Central memory CD8-positive, alpha-beta T cell (primary cell): ENCODE data around the gene SOX4.

Source experiments
- ATAC-seq: fragments of 150-1000 bp; cut with Tn5 transposase; replicated peaks from 2 replicates; pipeline ENCODE4 v1.10.0; 2022; ENCODE audit warnings: mild to moderate bottlenecking, moderate FRiP score, moderate number of reproducible peaks; ENCODE audit not compliant: poor library complexity, severe bottlenecking; ENCODE audit errors: extremely low read depth
- DNase-seq, 2 donors: peaks; one replicate each; pipeline ENCODE4 v3.0.0; 2021; ENCODE audit warnings: low spot score in 2 of 2
- H3K27ac Mint-ChIP-seq: one replicate; pipeline ENCODE4 v1.8.0; 2022; ENCODE audit warnings: low read depth, mild to moderate bottlenecking, moderate library complexity, mixed read lengths
- H3K27me3 Mint-ChIP-seq: one replicate; pipeline ENCODE4 v1.8.0; 2022; ENCODE audit warnings: mixed read lengths
- H3K36me3 Mint-ChIP-seq: one replicate; pipeline ENCODE4 v1.8.0; 2022; ENCODE audit warnings: mild to moderate bottlenecking, moderate library complexity, mixed read lengths; ENCODE audit not compliant: insufficient read depth
- H3K4me1 Mint-ChIP-seq: one replicate; pipeline ENCODE4 v1.8.0; 2022; ENCODE audit warnings: mixed read lengths
- H3K4me3 Mint-ChIP-seq: one replicate; pipeline ENCODE4 v1.8.0; 2022; ENCODE audit warnings: mild to moderate bottlenecking, moderate library complexity, mixed read lengths
- H3K9me3 Mint-ChIP-seq: one replicate; pipeline ENCODE4 v1.8.0; 2022; ENCODE audit warnings: mixed read lengths

SOX4 gene

GRCh38 chr6:21587179-21587960 is 6.2 kb upstream of the SOX4 start:
- peaks cover 18% of the 10 kb centered on the region for H3K4me1 Mint-ChIP-seq
- no peak for ATAC-seq
- no peak for DNase-seq
- H3K4me3 Mint-ChIP-seq, result peak overlapping the region; percentile 92
- H3K27ac Mint-ChIP-seq, result peak overlapping the region; percentile 36
- peaks cover 32% of the 10 kb centered on the region for H3K27me3 Mint-ChIP-seq
- peaks cover 2% of the 10 kb centered on the region for H3K36me3 Mint-ChIP-seq
- peaks cover 4% of the 10 kb centered on the region for H3K9me3 Mint-ChIP-seq

GRCh38 chr6:21587961-21588480 is 5.5 kb upstream of the SOX4 start:
- DNase-seq (no peak), ATAC-seq (peak; percentile 34)
- peak overlapping the region; percentile 36 for H3K27ac Mint-ChIP-seq
- peaks cover 1% of the 10 kb centered on the region for H3K36me3 Mint-ChIP-seq
- peaks cover 18% of the 10 kb centered on the region for H3K4me1 Mint-ChIP-seq
- H3K9me3 Mint-ChIP-seq, result no peaks in the 10 kb centered on the region
- H3K27me3 Mint-ChIP-seq, result peaks cover 32% of the 10 kb centered on the region
- peak overlapping the region; percentile 92 for H3K4me3 Mint-ChIP-seq

- Mint-ChIP-seq H3K4me3 (peak overlapping the region; percentile 92), H3K4me1 (peaks cover 18% of the 10 kb centered on the region), H3K27ac (peak overlapping the region; percentile 36), H3K36me3 (no peaks in the 10 kb centered on the region), H3K9me3 (no peaks in the 10 kb centered on the region), H3K27me3 (peaks cover 32% of the 10 kb centered on the region)
- DNase-seq, result no peak
- peak; percentile 38 for ATAC-seq
Measured at GRCh38 chr6:21588481-21589351, 4.8 kb upstream of the SOX4 start.

- ATAC-seq (peak; percentile 57), DNase-seq (peak; percentile 67 to 68)
- peaks cover 32% of the 10 kb centered on the region for H3K27me3 Mint-ChIP-seq
- peaks cover 20% of the 10 kb centered on the region for H3K4me1 Mint-ChIP-seq
- H3K27ac Mint-ChIP-seq, result no peak overlapping the region
- H3K4me3 Mint-ChIP-seq, result peak overlapping the region; percentile 92
- H3K9me3 Mint-ChIP-seq, result no peaks in the 10 kb centered on the region
- peaks cover under 1% of the 10 kb centered on the region for H3K36me3 Mint-ChIP-seq
Measured at GRCh38 chr6:21589352-21590345, 3.9 kb upstream of the SOX4 start.

- peaks cover 23% of the 10 kb centered on the region for H3K4me1 Mint-ChIP-seq
- H3K27me3 Mint-ChIP-seq, result peaks cover 33% of the 10 kb centered on the region
- H3K27ac Mint-ChIP-seq, result no peak overlapping the region
- DNase-seq (no peak), ATAC-seq (no peak)
- no peak overlapping the region for H3K4me3 Mint-ChIP-seq
- H3K9me3 Mint-ChIP-seq, result no peaks in the 10 kb centered on the region
- H3K36me3 Mint-ChIP-seq, result peaks cover 2% of the 10 kb centered on the region
Measured at GRCh38 chr6:21590346-21590745, 3.2 kb upstream of the SOX4 start.

- Mint-ChIP-seq H3K27me3 (peaks cover 42% of the 10 kb centered on the region), H3K36me3 (peaks cover 9% of the 10 kb centered on the region), H3K9me3 (no peaks in the 10 kb centered on the region), H3K4me1 (peaks cover 33% of the 10 kb centered on the region), H3K27ac (no peak overlapping the region), H3K4me3 (no peak overlapping the region)
- no peak for DNase-seq
- ATAC-seq, result no peak
Measured at GRCh38 chr6:21591446-21591845, 2.1 kb upstream of the SOX4 start.

GRCh38 chr6:21592953-21593352 is 598 bp upstream of the SOX4 start:
- ATAC-seq, result no peak
- peaks cover 31% of the 10 kb centered on the region for H3K4me1 Mint-ChIP-seq
- H3K27me3 Mint-ChIP-seq, result peaks cover 39% of the 10 kb centered on the region
- H3K27ac Mint-ChIP-seq, result no peak overlapping the region
- DNase-seq, result no peak
- H3K36me3 Mint-ChIP-seq, result peaks cover 13% of the 10 kb centered on the region
- no peaks in the 10 kb centered on the region for H3K9me3 Mint-ChIP-seq
- H3K4me3 Mint-ChIP-seq, result no peak overlapping the region

- Mint-ChIP-seq H3K4me3 (no peak overlapping the region), H3K36me3 (peaks cover 13% of the 10 kb centered on the region), H3K4me1 (peaks cover 23% of the 10 kb centered on the region), H3K9me3 (no peaks in the 10 kb centered on the region), H3K27ac (no peak overlapping the region), H3K27me3 (peaks cover 43% of the 10 kb centered on the region)
- peak; percentile 24 for ATAC-seq
- DNase-seq, result no peak
Measured at GRCh38 chr6:21593927-21594415, 420 bp downstream of the SOX4 start.

GRCh38 chr6:21594416-21595281 is 1.1 kb downstream of the SOX4 start:
- Mint-ChIP-seq H3K27me3 (peaks cover 48% of the 10 kb centered on the region), H3K36me3 (peaks cover 13% of the 10 kb centered on the region), H3K9me3 (no peaks in the 10 kb centered on the region), H3K4me3 (no peak overlapping the region), H3K27ac (no peak overlapping the region), H3K4me1 (peaks cover 23% of the 10 kb centered on the region)
- DNase-seq (no peak), ATAC-seq (no peak)

GRCh38 chr6:21595285-21596144 is 2.0 kb downstream of the SOX4 start:
- Mint-ChIP-seq H3K4me1 (peaks cover 23% of the 10 kb centered on the region), H3K36me3 (peaks cover 13% of the 10 kb centered on the region), H3K27ac (peak overlapping the region; percentile 90), H3K27me3 (peaks cover 49% of the 10 kb centered on the region), H3K4me3 (no peak overlapping the region), H3K9me3 (no peaks in the 10 kb centered on the region)
- ATAC-seq (peak; percentile 18), DNase-seq (no peak)
